Gastroesophageal sphincter (tissue), 3 donors: ENCODE results near the gene SAMD14.

Experiments used
- EP300 ChIP-seq: sonication (generic); formaldehyde crosslinking; IDR thresholded peaks from one replicate; pipeline ENCODE4 v1.6.1; 2017; ENCODE audit warnings: antibody characterized with exemption, mild to moderate bottlenecking
- POLR2A ChIP-seq, 2 donors: fragments of 450-650 bp; IDR thresholded peaks; one replicate each; pipeline ENCODE4 v1.6.1; 2017; ENCODE audit warnings: antibody characterized with exemption in 2 of 2, mild to moderate bottlenecking in 2 of 2, moderate library complexity in 1 of 2
- POLR2AphosphoS5 ChIP-seq: sonication (generic); formaldehyde crosslinking; IDR thresholded peaks from one replicate; pipeline ENCODE4 v1.6.1; 2017; ENCODE audit warnings: antibody characterized with exemption
- TF ChIP-seq, protein P1 (sequence below), 4 experiments: fragments of 200-600 bp in 2 of 4; fragments of 450-650 bp in 2 of 4; sonication (generic) in 1 of 4; IDR thresholded peaks; one replicate each; pipeline ENCODE4 v1.5.1; 2017 to 2019; ENCODE audit warnings: antibody characterized with exemption in 4 of 4, mild to moderate bottlenecking in 2 of 4, moderate library complexity in 2 of 4

DNA sequence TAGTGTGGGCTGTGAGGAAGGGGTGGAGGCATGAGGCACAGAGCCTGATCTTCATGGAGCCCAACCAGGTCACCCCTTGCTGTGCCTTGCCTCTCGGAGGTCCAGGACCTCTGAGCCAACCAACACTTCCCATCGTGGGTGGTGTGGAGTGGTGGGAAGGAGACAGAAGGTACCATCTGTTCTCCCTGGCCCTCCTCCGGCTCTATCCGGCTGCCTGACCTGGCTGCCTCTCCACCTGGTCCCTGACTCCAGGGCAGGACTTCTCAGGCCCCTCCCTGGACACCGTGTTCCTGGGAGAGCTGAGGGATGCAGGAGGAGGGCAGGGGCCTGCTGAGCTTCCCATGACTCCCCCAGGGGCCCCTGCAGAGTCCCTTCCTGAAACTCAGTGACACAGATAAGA is 31.0 kb downstream of the SAMD14 start:
- TF ChIP-seq, protein P1, sequence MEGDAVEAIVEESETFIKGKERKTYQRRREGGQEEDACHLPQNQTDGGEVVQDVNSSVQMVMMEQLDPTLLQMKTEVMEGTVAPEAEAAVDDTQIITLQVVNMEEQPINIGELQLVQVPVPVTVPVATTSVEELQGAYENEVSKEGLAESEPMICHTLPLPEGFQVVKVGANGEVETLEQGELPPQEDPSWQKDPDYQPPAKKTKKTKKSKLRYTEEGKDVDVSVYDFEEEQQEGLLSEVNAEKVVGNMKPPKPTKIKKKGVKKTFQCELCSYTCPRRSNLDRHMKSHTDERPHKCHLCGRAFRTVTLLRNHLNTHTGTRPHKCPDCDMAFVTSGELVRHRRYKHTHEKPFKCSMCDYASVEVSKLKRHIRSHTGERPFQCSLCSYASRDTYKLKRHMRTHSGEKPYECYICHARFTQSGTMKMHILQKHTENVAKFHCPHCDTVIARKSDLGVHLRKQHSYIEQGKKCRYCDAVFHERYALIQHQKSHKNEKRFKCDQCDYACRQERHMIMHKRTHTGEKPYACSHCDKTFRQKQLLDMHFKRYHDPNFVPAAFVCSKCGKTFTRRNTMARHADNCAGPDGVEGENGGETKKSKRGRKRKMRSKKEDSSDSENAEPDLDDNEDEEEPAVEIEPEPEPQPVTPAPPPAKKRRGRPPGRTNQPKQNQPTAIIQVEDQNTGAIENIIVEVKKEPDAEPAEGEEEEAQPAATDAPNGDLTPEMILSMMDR (IDR thresholded peaks at IDR 0.05), result no peak
- no peak for TF ChIP-seq POLR2A (IDR thresholded peaks at IDR 0.05)
- no peak for TF ChIP-seq POLR2AphosphoS5
- no peak for TF ChIP-seq EP300
